Measurements from ENCODE around the gene GRIN2A.

The GRIN2A gene

GRCh38 chr16:9859701-9860327, 322.4 kb downstream of the GRIN2A start:
- DNase-seq (ENCODE audit: low spot score): no peak

- DNase-seq (ENCODE audit: low spot score): no peak
Observed at GRCh38 chr16:9854675-9855074, 327.6 kb downstream of the GRIN2A start.

GRCh38 chr16:9852003-9852402, 330.2 kb downstream of the GRIN2A start:
- DNase-seq (ENCODE audit: low spot score): no peak

GRCh38 chr16:9850817-9851216, 331.4 kb downstream of the GRIN2A start:
- DNase-seq (ENCODE audit: low spot score): peak; percentile 50

- DNase-seq (ENCODE audit: low spot score): peak; percentile 53
Observed at GRCh38 chr16:9849697-9850245, 332.5 kb downstream of the GRIN2A start.

GRCh38 chr16:9847146-9847545, 335.1 kb downstream of the GRIN2A start:
- DNase-seq (ENCODE audit: low spot score): no peak

GRCh38 chr16:9846362-9847099, 335.7 kb downstream of the GRIN2A start:
- DNase-seq (ENCODE audit: low spot score): no peak

GRCh38 chr16:9845661-9846361, 336.4 kb downstream of the GRIN2A start:
- no peak for DNase-seq (ENCODE audit: low spot score)

GRCh38 chr16:9844361-9844760, 337.9 kb downstream of the GRIN2A start:
- DNase-seq (ENCODE audit: low spot score): no peak

- no peak for DNase-seq (ENCODE audit: low spot score)
Observed at GRCh38 chr16:9843424-9844018, 338.7 kb downstream of the GRIN2A start.

GRCh38 chr16:9840761-9841665, 341.2 kb downstream of the GRIN2A start:
- no peak for DNase-seq (ENCODE audit: low spot score)

- no peak for DNase-seq (ENCODE audit: low spot score)
Observed at GRCh38 chr16:9837481-9837880, 344.7 kb downstream of the GRIN2A start.

- DNase-seq (ENCODE audit: low spot score): no peak
Observed at GRCh38 chr16:9836118-9836736, 346.0 kb downstream of the GRIN2A start.

- no peak for DNase-seq (ENCODE audit: low spot score)
Observed at GRCh38 chr16:9827062-9827752, 355.0 kb downstream of the GRIN2A start.

- no peak for DNase-seq (ENCODE audit: low spot score)
Observed at GRCh38 chr16:9826656-9827055, 355.6 kb downstream of the GRIN2A start.

GRCh38 chr16:9824200-9825068, 357.8 kb downstream of the GRIN2A start:
- DNase-seq (ENCODE audit: low spot score): no peak

- no peak for DNase-seq (ENCODE audit: low spot score)
Observed at GRCh38 chr16:9823510-9823909, 358.7 kb downstream of the GRIN2A start.

GRCh38 chr16:9821970-9822369, 360.3 kb downstream of the GRIN2A start:
- DNase-seq (ENCODE audit: low spot score): no peak

GRCh38 chr16:9821331-9821730, 360.9 kb downstream of the GRIN2A start:
- DNase-seq (ENCODE audit: low spot score): no peak
